HepG2 (cell line): ENCODE measurements around the gene ACAD11.
"Not testable (repeated sequence)": the region's sequence is repeated elsewhere in the genome, so short reads cannot be mapped to it uniquely, and the experiment has no call there.

Experiments
- CBX5 ChIP-seq: sonication (generic); formaldehyde crosslinking; IDR thresholded peaks from 2 replicates; pipeline ENCODE4 v1.4.0; 2020; ENCODE audit warnings: missing genetic modification reagents, borderline replicate concordance
- CHD2 ChIP-seq: IDR thresholded peaks from 2 replicates; pipeline ENCODE4 v1.6.1; 2011; ENCODE audit warnings: low read depth, low read length, improper control_type of control experiment
- FOXM1 ChIP-seq: sonication (generic); formaldehyde crosslinking; IDR thresholded peaks from 2 replicates; pipeline ENCODE4 v1.5.0; 2020; ENCODE audit warnings: missing genetic modification reagents
- TF ChIP-seq, protein P1 (sequence below): sonication (generic); formaldehyde crosslinking; IDR thresholded peaks from 2 replicates; pipeline ENCODE4 v1.5.0; 2020; ENCODE audit warnings: mild to moderate bottlenecking, missing genetic modification reagents, moderate library complexity
- TF ChIP-seq, protein P2 (sequence below): sonication (generic); formaldehyde crosslinking; IDR thresholded peaks from 2 replicates; pipeline ENCODE4 v1.4.0; 2020; ENCODE audit warnings: missing genetic modification reagents

DNA sequence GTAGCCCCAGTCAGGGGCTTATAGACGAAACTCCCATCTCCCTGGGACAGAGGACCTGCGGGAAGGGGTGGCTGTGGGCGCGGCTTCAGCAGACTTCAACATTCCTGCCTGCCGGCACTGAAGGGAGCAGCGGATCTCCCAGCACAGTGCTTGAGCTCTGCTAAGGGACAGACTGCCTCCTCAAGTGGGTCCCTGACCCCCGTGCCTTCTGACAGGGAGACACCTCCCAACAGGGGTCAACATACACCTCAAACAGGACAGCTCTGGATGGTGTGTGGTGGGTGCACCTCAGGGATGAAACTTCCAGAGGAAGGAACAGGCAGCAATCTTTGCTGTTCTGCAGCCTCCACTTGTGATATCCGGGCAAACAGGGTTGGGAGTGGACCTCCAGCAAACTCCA lies 53.0 kb downstream of the ACAD11 start:
- not testable (repeated sequence) for TF ChIP-seq CHD2; CBX5; FOXM1 (CRISPR knock-in tag)
- TF ChIP-seq, protein P1, sequence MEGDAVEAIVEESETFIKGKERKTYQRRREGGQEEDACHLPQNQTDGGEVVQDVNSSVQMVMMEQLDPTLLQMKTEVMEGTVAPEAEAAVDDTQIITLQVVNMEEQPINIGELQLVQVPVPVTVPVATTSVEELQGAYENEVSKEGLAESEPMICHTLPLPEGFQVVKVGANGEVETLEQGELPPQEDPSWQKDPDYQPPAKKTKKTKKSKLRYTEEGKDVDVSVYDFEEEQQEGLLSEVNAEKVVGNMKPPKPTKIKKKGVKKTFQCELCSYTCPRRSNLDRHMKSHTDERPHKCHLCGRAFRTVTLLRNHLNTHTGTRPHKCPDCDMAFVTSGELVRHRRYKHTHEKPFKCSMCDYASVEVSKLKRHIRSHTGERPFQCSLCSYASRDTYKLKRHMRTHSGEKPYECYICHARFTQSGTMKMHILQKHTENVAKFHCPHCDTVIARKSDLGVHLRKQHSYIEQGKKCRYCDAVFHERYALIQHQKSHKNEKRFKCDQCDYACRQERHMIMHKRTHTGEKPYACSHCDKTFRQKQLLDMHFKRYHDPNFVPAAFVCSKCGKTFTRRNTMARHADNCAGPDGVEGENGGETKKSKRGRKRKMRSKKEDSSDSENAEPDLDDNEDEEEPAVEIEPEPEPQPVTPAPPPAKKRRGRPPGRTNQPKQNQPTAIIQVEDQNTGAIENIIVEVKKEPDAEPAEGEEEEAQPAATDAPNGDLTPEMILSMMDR (CRISPR knock-in tag): not testable (repeated sequence)
- TF ChIP-seq, protein P2, sequence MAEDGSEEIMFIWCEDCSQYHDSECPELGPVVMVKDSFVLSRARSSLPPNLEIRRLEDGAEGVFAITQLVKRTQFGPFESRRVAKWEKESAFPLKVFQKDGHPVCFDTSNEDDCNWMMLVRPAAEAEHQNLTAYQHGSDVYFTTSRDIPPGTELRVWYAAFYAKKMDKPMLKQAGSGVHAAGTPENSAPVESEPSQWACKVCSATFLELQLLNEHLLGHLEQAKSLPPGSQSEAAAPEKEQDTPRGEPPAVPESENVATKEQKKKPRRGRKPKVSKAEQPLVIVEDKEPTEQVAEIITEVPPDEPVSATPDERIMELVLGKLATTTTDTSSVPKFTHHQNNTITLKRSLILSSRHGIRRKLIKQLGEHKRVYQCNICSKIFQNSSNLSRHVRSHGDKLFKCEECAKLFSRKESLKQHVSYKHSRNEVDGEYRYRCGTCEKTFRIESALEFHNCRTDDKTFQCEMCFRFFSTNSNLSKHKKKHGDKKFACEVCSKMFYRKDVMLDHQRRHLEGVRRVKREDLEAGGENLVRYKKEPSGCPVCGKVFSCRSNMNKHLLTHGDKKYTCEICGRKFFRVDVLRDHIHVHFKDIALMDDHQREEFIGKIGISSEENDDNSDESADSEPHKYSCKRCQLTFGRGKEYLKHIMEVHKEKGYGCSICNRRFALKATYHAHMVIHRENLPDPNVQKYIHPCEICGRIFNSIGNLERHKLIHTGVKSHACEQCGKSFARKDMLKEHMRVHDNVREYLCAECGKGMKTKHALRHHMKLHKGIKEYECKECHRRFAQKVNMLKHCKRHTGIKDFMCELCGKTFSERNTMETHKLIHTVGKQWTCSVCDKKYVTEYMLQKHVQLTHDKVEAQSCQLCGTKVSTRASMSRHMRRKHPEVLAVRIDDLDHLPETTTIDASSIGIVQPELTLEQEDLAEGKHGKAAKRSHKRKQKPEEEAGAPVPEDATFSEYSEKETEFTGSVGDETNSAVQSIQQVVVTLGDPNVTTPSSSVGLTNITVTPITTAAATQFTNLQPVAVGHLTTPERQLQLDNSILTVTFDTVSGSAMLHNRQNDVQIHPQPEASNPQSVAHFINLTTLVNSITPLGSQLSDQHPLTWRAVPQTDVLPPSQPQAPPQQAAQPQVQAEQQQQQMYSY (CRISPR knock-in tag): not testable (repeated sequence)
